Prostate gland (tissue), 2 donors: Measurements from ENCODE around the gene PAXIP1. TPM values are rescaled to one million over a fixed set of nuclear protein-coding genes. Genes with fewer than 3 reads are reported as not detected.
"Not testable (repeated sequence)": the region's sequence is repeated elsewhere in the genome, so short reads cannot be mapped to it uniquely, and the experiment has no call there.

Source experiments
- DNase-seq: peaks from one replicate; pipeline ENCODE4 v3.0.0-alpha.2; 2019; ENCODE audit warnings: low spot score
- H3K27ac ChIP-seq, 2 donors: fragments of 200-600 bp; sonication (generic); 2 replicates each; pipeline ENCODE4 v1.5.1; 2017 to 2019
- H3K27me3 ChIP-seq: fragments of 200-600 bp; sonication (generic); replicated peaks from 2 replicates; pipeline ENCODE4 v1.5.1; 2019; ENCODE audit not compliant: insufficient read depth
- H3K36me3 ChIP-seq, 2 donors: fragments of 200-600 bp; sonication (generic); 1 replicate in 1 of 2; 2 replicates in 1 of 2; pipeline versions ENCODE4 v1.5.1 to v1.8.1; 2017 to 2019
- H3K4me1 ChIP-seq: fragments of 200-600 bp; sonication (generic); replicated peaks from 2 replicates; pipeline ENCODE4 v1.5.1; 2019
- H3K4me3 ChIP-seq, 2 donors: fragments of 200-600 bp; sonication (generic); 2 replicates each; pipeline ENCODE4 v1.5.1; 2017 to 2019
- H3K9me3 ChIP-seq: fragments of 200-600 bp; sonication (generic); 2 replicates; pipeline ENCODE4 v1.5.1; 2017
- CTCF ChIP-seq, 4 experiments: fragments of 200-600 bp in 2 of 4; fragments of 450-650 bp in 2 of 4; sonication (generic) in 2 of 4; IDR thresholded peaks; 1 replicate in 3 of 4; 2 replicates in 1 of 4; pipeline ENCODE4 v1.5.1; 2016 to 2019; ENCODE audit warnings: antibody characterized with exemption in 4 of 4, mild to moderate bottlenecking in 2 of 4, moderate library complexity in 2 of 4
- POLR2A ChIP-seq: fragments of 450-650 bp; IDR thresholded peaks from one replicate; pipeline ENCODE4 v1.6.1; 2016; ENCODE audit warnings: antibody characterized with exemption, mild to moderate bottlenecking
- POLR2AphosphoS5 ChIP-seq: sonication (generic); formaldehyde crosslinking; IDR thresholded peaks from one replicate; pipeline ENCODE4 v1.6.1; 2017; ENCODE audit warnings: antibody characterized with exemption
- WGBS: methylation state at CpG from one replicate; pipeline ENCODE4 v1.1.5; 2018; 5-methylcytosine and 5-hydroxymethylcytosine counted together
- intact Hi-C: fragments of 100-400 bp; cut with DNase I; formaldehyde crosslinking; loops from one replicate; pipeline ENCODE4 v1.14.2; 2022
- total RNA-seq, 2 donors: library from RNA; depleted of rRNA; stranded (reverse); fragments of >200 nt; gene quantifications; one replicate each; pipeline ENCODE4 v1.1.0, GENCODE V29; 2016

The PAXIP1 gene
- total RNA-seq, result 10 to 100 TPM; 15.8 to 24.1 TPM

DNA sequence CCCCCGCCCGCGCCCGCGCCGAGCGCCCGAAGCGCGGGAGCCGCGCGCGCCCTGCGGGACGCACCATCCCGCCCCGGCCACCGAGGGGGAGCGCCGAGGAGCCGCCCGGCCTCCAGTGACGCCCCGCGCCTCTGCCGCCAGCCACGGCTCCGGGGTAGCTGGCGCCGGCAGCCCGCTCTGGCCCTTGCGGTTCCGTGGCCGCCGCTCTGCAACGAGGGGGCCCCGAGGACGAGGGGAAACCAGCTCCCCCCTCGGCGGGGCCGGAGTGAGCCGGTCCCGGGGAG is at the start of gene PAXIP1:
Gene PAXIP1 (minus strand): TSS at position 33 of the 284 bp plus-strand sequence. CDS start 195 bp downstream, outside the sequence.
- intact Hi-C loops, result loop anchor here (2.0 to 10.0 kb wide), 4 partner anchors 72 to 296 kb away; partner anchors contain the start of gene HTR5A
- peak; percentile 15 for DNase-seq
- no peaks in the 10 kb centered on the region for H3K4me1 ChIP-seq
- H3K36me3 ChIP-seq, result no peaks in the 10 kb centered on the region
- TF ChIP-seq CTCF (IDR thresholded peaks at IDR 0.05) (peak in 2 of 4 experiments; percentile 29 to 34), POLR2A (no peak)
- WGBS, result no CpG with 5 or more reads among the region's 44 CpGs
- H3K9me3 ChIP-seq, result no peaks in the 10 kb centered on the region
- peak within 1 kb of the TSS; percentile 95 to 97 for H3K4me3 ChIP-seq
- H3K27ac ChIP-seq, result peak within 1 kb of the TSS; percentile 93 to 95
- no peaks in the 10 kb centered on the region for H3K27me3 ChIP-seq

GRCh38 chr7:155051355-155051754 is 48.4 kb upstream of the PAXIP1 start:
- TF ChIP-seq POLR2AphosphoS5 (no peak), CTCF (IDR thresholded peaks at IDR 0.05) (no peak), POLR2A (no peak)
- intact Hi-C loops, result no loop called here
- Histone ChIP-seq H3K27ac (no peak overlapping the region), H3K36me3 (no peaks in the 10 kb centered on the region), H3K27me3 (no peaks in the 10 kb centered on the region), H3K4me1 (no peaks in the 10 kb centered on the region), H3K4me3 (no peak overlapping the region), H3K9me3 (no peaks in the 10 kb centered on the region)
- 97% methylated on average over 4 of the region's 4 CpGs for WGBS
- no peak for DNase-seq

DNA sequence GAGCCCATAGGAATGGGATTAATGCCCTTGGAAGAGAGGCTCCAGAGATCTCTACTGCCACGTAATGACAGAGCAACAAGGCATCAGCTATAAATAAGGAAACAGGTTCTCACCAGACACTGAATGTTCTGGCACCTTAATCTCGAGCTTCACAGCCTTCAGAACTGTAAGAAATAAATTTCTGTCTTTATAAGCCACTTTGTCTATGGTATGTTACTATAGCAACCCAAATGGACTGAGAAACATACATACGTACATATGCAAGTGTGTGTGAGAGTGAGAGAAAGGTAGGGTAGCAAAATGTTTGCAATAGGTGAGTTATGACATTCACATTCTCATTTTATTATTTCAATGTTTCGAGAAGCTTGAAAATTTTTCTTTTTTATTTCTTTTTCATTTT is 45.1 kb upstream of the PAXIP1 start:
- Histone ChIP-seq H3K4me1 (no peaks in the 10 kb centered on the region), H3K27me3 (no peaks in the 10 kb centered on the region), H3K36me3 (no peaks in the 10 kb centered on the region), H3K27ac (no peak overlapping the region), H3K4me3 (no peak overlapping the region), H3K9me3 (no peaks in the 10 kb centered on the region)
- intact Hi-C loops, result no loop called here
- DNase-seq, result no peak
- WGBS, result 59% methylated on average over 4 of the region's 4 CpGs
- TF ChIP-seq POLR2A, result no peak
- no peak for TF ChIP-seq POLR2AphosphoS5
- no peak for TF ChIP-seq CTCF (IDR thresholded peaks at IDR 0.05)

DNA sequence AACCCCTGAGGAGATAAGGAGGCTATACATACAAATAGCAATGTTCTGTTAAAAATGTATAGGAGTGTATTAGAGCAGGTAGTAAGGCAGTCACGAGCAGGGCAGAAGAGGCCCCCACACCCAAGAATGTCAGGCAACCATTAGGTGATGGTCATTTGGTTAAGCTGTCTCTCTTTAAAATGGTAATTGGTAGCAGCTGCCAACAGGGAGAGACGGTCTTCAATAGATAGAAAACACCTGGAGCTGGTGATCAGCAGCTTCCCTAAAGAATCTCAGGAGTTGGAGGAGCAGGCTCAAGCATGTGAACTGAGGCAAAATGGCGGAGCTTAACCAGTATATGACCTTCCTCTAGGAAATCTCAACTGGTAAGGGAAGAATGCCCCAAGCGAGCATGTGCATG is 40.8 kb upstream of the PAXIP1 start:
- H3K4me1 ChIP-seq, result no peaks in the 10 kb centered on the region

DNA sequence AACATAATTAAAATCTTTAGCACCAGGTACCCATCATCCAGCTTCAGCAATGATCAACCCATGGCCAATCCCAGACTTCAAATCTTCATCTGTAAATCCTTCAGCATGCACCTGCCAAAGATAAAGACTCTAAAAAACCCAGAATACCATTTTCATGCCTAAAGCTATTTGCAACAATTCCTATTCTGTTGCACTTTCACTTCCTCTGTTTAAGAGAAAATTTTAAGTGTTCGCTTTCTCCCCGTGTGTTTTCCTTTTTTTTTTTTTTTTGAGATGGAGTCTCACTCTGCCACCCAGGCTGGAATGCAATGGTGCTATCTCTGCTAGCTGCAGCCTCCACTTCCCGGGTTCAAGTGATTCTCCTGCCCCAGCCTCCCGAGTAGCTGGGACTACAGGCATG is 35.4 kb upstream of the PAXIP1 start:
- Histone ChIP-seq H3K4me1 (no peaks in the 10 kb centered on the region), H3K9me3 (no peaks in the 10 kb centered on the region), H3K27ac (no peak overlapping the region), H3K4me3 (no peak overlapping the region), H3K27me3 (no peaks in the 10 kb centered on the region), H3K36me3 (no peaks in the 10 kb centered on the region)
- TF ChIP-seq CTCF (IDR thresholded peaks at IDR 0.05) (no peak), POLR2AphosphoS5 (no peak), POLR2A (no peak)
- intact Hi-C loops, result no loop called here
- no peak for DNase-seq
- 86% methylated on average over 4 of the region's 4 CpGs for WGBS

More for the DNA sequence above, 40.8 kb upstream of the PAXIP1 start:
- no peak for TF ChIP-seq POLR2A
- H3K27me3 ChIP-seq, result no peaks in the 10 kb centered on the region
- WGBS, result 44% methylated on average over 4 of the region's 4 CpGs
- H3K36me3 ChIP-seq, result no peaks in the 10 kb centered on the region
- no peak overlapping the region for H3K4me3 ChIP-seq
- intact Hi-C loops, result no loop called here
- H3K9me3 ChIP-seq, result no peaks in the 10 kb centered on the region
- no peak overlapping the region for H3K27ac ChIP-seq
- no peak for DNase-seq

- H3K4me1 ChIP-seq, H3K27ac ChIP-seq, H3K9me3 ChIP-seq, H3K4me3 ChIP-seq, H3K36me3 ChIP-seq, DNase-seq, intact Hi-C loops, H3K27me3 ChIP-seq: not testable (repeated sequence)
- 89% methylated on average over 15 of the region's 15 CpGs for WGBS
Observed at GRCh38 chr7:155034495-155034894, 31.6 kb upstream of the PAXIP1 start.
